Inflammatory macrophage (primary cell): ENCODE data around the gene PHF23.
"Not testable (repeated sequence)": the region's sequence is repeated elsewhere in the genome, so short reads cannot be mapped to it uniquely, and the experiment has no call there.

Source experiments
- DNase-seq, 2 donors: peaks; one replicate each; pipeline ENCODE4 v3.0.0-alpha.2; 2020 to 2022

Gene PHF23

GRCh38 chr17:7258731-7259554, 19.7 kb upstream of the PHF23 start:
- DNase-seq = peak; percentile 87 to 90

GRCh38 chr17:7256766-7257456, 17.7 kb upstream of the PHF23 start:
- no peak for DNase-seq

GRCh38 chr17:7254511-7254910, 15.3 kb upstream of the PHF23 start:
- DNase-seq = no peak

GRCh38 chr17:7253082-7253481, 13.8 kb upstream of the PHF23 start:
- no peak for DNase-seq

GRCh38 chr17:7252176-7253043, 13.2 kb upstream of the PHF23 start, which contains the start of gene ELP5:
Gene ELP5, plus strand, starts transcription at chr17:7252215. Its CDS starts 336 bp downstream, at chr17:7252551.
- DNase-seq = peak; percentile 91 to 93

GRCh38 chr17:7251661-7252175, 12.5 kb upstream of the PHF23 start, which contains the start of gene CTDNEP1:
Gene CTDNEP1, minus strand, starts transcription at chr17:7251734. Its CDS starts 438 bp downstream, at chr17:7251296.
- DNase-seq = peak; percentile 99 to 100

- peak; percentile 40 to 69 for DNase-seq
These were observed 11.7 kb upstream of the PHF23 start for GRCh38 chr17:7250695-7251627.

- DNase-seq = peak in 1 of 2 donors; percentile 8
These were observed 10.6 kb upstream of the PHF23 start for GRCh38 chr17:7249830-7250229.

GRCh38 chr17:7249214-7249613, 10.0 kb upstream of the PHF23 start:
- no peak for DNase-seq

GRCh38 chr17:7248796-7249195, 9.5 kb upstream of the PHF23 start:
- DNase-seq = no peak

GRCh38 chr17:7246779-7247178, 7.5 kb upstream of the PHF23 start:
- no peak for DNase-seq

GRCh38 chr17:7243838-7244237, 4.6 kb upstream of the PHF23 start:
- not testable (repeated sequence) for DNase-seq

- DNase-seq = peak in 1 of 2 donors; percentile 6
These were observed 4.1 kb upstream of the PHF23 start for GRCh38 chr17:7243453-7243729.

- DNase-seq = peak; percentile 94 to 96
These were observed 3.6 kb upstream of the PHF23 start for GRCh38 chr17:7242717-7243452.

GRCh38 chr17:7241783-7242716, 2.8 kb upstream of the PHF23 start, which contains the start of gene GABARAP:
Gene GABARAP, minus strand, starts transcription at chr17:7242449. Its CDS starts 119 bp downstream, at chr17:7242330.
- DNase-seq = peak; percentile 92 to 94

GRCh38 chr17:7241090-7241733, 2.0 kb upstream of the PHF23 start:
- peak in 1 of 2 donors; percentile 51 for DNase-seq

- peak; percentile 48 to 64 for DNase-seq
These were observed 1.1 kb upstream of the PHF23 start for GRCh38 chr17:7240375-7240774.

- DNase-seq = peak in 1 of 2 donors; percentile 4
These were observed 702 bp downstream of the PHF23 start for GRCh38 chr17:7238420-7239090.
